Measurements from ENCODE around the gene GMDS. TPM values are rescaled to one million over a fixed set of nuclear protein-coding genes. Genes with fewer than 3 reads are reported as not detected.

The GMDS gene
- total RNA-seq, 2 donors from 2014 or later, result 25.4 to 29.5 TPM

GRCh38 chr6:2197177-2197671, 48.2 kb downstream of the GMDS start:
- H3K27ac Mint-ChIP-seq, result no peak overlapping the region
- no peaks in the 10 kb centered on the region for H3K27me3 ChIP-seq (ENCODE audit: control insufficient read depth, insufficient read depth, low read length, poor library complexity, severe bottlenecking)
- no peaks in the 10 kb centered on the region for H3K36me3 Mint-ChIP-seq (ENCODE audit: low read depth)
- H3K9me3 Mint-ChIP-seq, result no peaks in the 10 kb centered on the region
- WGBS, 2 experiments (ENCODE audit: insufficient coverage in 1 of 2, insufficient read length in 1 of 2), result 94 to 97% methylated on average over 4 to 7 of the region's 7 CpGs
- H3K4me1 Mint-ChIP-seq, result peaks cover 10% of the 10 kb centered on the region
- H3K4me3 Mint-ChIP-seq, result no peak overlapping the region
- TF ChIP-seq CTCF (conservative IDR thresholded peaks at IDR 0.05), result no peak
- no peaks in the 10 kb centered on the region for H3K27me3 Mint-ChIP-seq (ENCODE audit: insufficient read depth)
- H3K9me3 ChIP-seq (ENCODE audit: control insufficient read depth, low read length), result no peaks in the 10 kb centered on the region
- no peak overlapping the region for H3K4me3 ChIP-seq (ENCODE audit: low read length)
- no peak overlapping the region for H3K9ac ChIP-seq (ENCODE audit: extremely low read depth, low read length, poor library complexity, severe bottlenecking)
- H3K4me1 ChIP-seq (ENCODE audit: control insufficient read depth, insufficient read depth, low read length), result no peaks in the 10 kb centered on the region
- H3K27ac ChIP-seq (ENCODE audit: low read depth, low read length), result no peak overlapping the region
- no peaks in the 10 kb centered on the region for H3K36me3 ChIP-seq (ENCODE audit: control insufficient read depth, insufficient read depth, low read length)
- DNase-seq, result no peak

- Histone ChIP-seq H3K9me3 (ENCODE audit: control insufficient read depth, low read length) (no peaks in the 10 kb centered on the region), H3K4me3 (ENCODE audit: low read length) (no peak overlapping the region), H3K27me3 (ENCODE audit: control insufficient read depth, insufficient read depth, low read length, poor library complexity, severe bottlenecking) (no peaks in the 10 kb centered on the region), H3K27ac (ENCODE audit: low read depth, low read length) (no peak overlapping the region), H3K36me3 (ENCODE audit: control insufficient read depth, insufficient read depth, low read length) (no peaks in the 10 kb centered on the region), H3K4me1 (ENCODE audit: control insufficient read depth, insufficient read depth, low read length) (no peaks in the 10 kb centered on the region), H3K9ac (ENCODE audit: extremely low read depth, low read length, poor library complexity, severe bottlenecking) (no peak overlapping the region)
- H3K4me3 Mint-ChIP-seq, result no peak overlapping the region
- DNase-seq, result peak; percentile 49
- 58% methylated on average over 1 of the region's 1 CpG; no CpG with 5 or more reads in 1 of the 2 experiments for WGBS, 2 experiments (ENCODE audit: insufficient coverage in 1 of 2, insufficient read length in 1 of 2)
- no peaks in the 10 kb centered on the region for H3K9me3 Mint-ChIP-seq
- H3K4me1 Mint-ChIP-seq, result peaks cover 10% of the 10 kb centered on the region
- peak; percentile 87 for TF ChIP-seq CTCF (conservative IDR thresholded peaks at IDR 0.05)
- no peak overlapping the region for H3K27ac Mint-ChIP-seq
- no peaks in the 10 kb centered on the region for H3K27me3 Mint-ChIP-seq (ENCODE audit: insufficient read depth)
- H3K36me3 Mint-ChIP-seq (ENCODE audit: low read depth), result no peaks in the 10 kb centered on the region
Observed at GRCh38 chr6:2196079-2196679, 49.2 kb downstream of the GMDS start.

- Histone ChIP-seq H3K36me3 (ENCODE audit: control insufficient read depth, insufficient read depth, low read length) (no peaks in the 10 kb centered on the region), H3K9ac (ENCODE audit: extremely low read depth, low read length, poor library complexity, severe bottlenecking) (no peak overlapping the region), H3K27me3 (ENCODE audit: control insufficient read depth, insufficient read depth, low read length, poor library complexity, severe bottlenecking) (no peaks in the 10 kb centered on the region), H3K9me3 (ENCODE audit: control insufficient read depth, low read length) (no peaks in the 10 kb centered on the region), H3K4me1 (ENCODE audit: control insufficient read depth, insufficient read depth, low read length) (no peaks in the 10 kb centered on the region), H3K4me3 (ENCODE audit: low read length) (no peak overlapping the region), H3K27ac (ENCODE audit: low read depth, low read length) (no peak overlapping the region)
- H3K9me3 Mint-ChIP-seq, result no peaks in the 10 kb centered on the region
- no peak overlapping the region for H3K27ac Mint-ChIP-seq
- H3K4me1 Mint-ChIP-seq, result peaks cover 10% of the 10 kb centered on the region
- H3K4me3 Mint-ChIP-seq, result no peak overlapping the region
- 89 to 100% methylated on average over 2 to 4 of the region's 4 CpGs for WGBS, 2 experiments (ENCODE audit: insufficient coverage in 1 of 2, insufficient read length in 1 of 2)
- DNase-seq, result no peak
- no peak for TF ChIP-seq CTCF (conservative IDR thresholded peaks at IDR 0.05)
- H3K27me3 Mint-ChIP-seq (ENCODE audit: insufficient read depth), result no peaks in the 10 kb centered on the region
- H3K36me3 Mint-ChIP-seq (ENCODE audit: low read depth), result no peaks in the 10 kb centered on the region
Observed at GRCh38 chr6:2194643-2195042, 50.8 kb downstream of the GMDS start.

Data from endodermal cell (in vitro differentiated cells).